CD8-positive, alpha-beta memory T cell (primary cell): ENCODE results near the gene KLF7. TPM values are rescaled to one million over a fixed set of nuclear protein-coding genes. Genes with fewer than 3 reads are reported as not detected.
A peak's percentile ranks its signal among the peaks of the same experiment; 100 is the strongest.

Experiments used
- CTCF ChIA-PET: fragments of 350-600 bp; sonication (Branson Sonifier 250); formaldehyde crosslinking; loops from one replicate; lab custom pipeline; 2021; ENCODE audit warnings: antibody characterized with exemption; lab: Charles Lee
- POLR2A ChIA-PET: fragments of 350-600 bp; sonication (Branson Sonifier 250); formaldehyde crosslinking; loops from one replicate; lab custom pipeline; 2021; ENCODE audit warnings: antibody characterized with exemption; lab: Charles Lee
- DNase-seq, 5 donors: peaks; one replicate each; pipeline versions ENCODE4 v3.0.0 to v3.0.0-alpha.2; 2020 to 2022; ENCODE audit warnings: mixed read lengths in 1 of 5
- H3K27ac ChIP-seq: one replicate; pipeline ENCODE4 v1.7.0; 2013; ENCODE audit warnings: low read depth, mild to moderate bottlenecking, low read length, moderate library complexity
- H3K27me3 ChIP-seq: 2 replicates; pipeline ENCODE4 v1.7.0; 2013; ENCODE audit warnings: low read length, mild to moderate bottlenecking; ENCODE audit not compliant: insufficient read depth, poor library complexity, severe bottlenecking
- H3K36me3 ChIP-seq: 2 replicates; pipeline ENCODE4 v1.7.0; 2013; ENCODE audit warnings: mild to moderate bottlenecking, low read length, moderate library complexity; ENCODE audit not compliant: insufficient read depth
- H3K4me1 ChIP-seq: 2 replicates; pipeline ENCODE4 v1.7.0; 2013; ENCODE audit warnings: mild to moderate bottlenecking, low read length, moderate library complexity; ENCODE audit not compliant: insufficient read depth
- H3K4me3 ChIP-seq: 2 replicates; pipeline ENCODE4 v1.7.0; 2013; ENCODE audit warnings: mild to moderate bottlenecking, low read length
- H3K9me3 ChIP-seq: 2 replicates; pipeline ENCODE4 v1.7.0; 2013; ENCODE audit warnings: mild to moderate bottlenecking, low read length
- H3K27ac Mint-ChIP-seq, 8 donors: one replicate each; pipeline ENCODE4 v1.8.0; 2020 to 2021; ENCODE audit warnings: mixed read lengths in 8 of 8, mild to moderate bottlenecking in 6 of 8, inconsistent platforms in 3 of 8, moderate library complexity in 3 of 8
- H3K27me3 Mint-ChIP-seq, 2 donors: one replicate each; pipeline ENCODE4 v1.8.0; 2020 to 2021; ENCODE audit warnings: mixed read lengths in 2 of 2, mild to moderate bottlenecking in 1 of 2, moderate library complexity in 1 of 2
- H3K36me3 Mint-ChIP-seq, 3 donors: one replicate each; pipeline ENCODE4 v1.8.0; 2020 to 2021; ENCODE audit warnings: mixed read lengths in 3 of 3, inconsistent platforms in 1 of 3, mild to moderate bottlenecking in 1 of 3
- H3K4me1 Mint-ChIP-seq, 3 donors: one replicate each; pipeline ENCODE4 v1.8.0; 2020 to 2021; ENCODE audit warnings: mixed read lengths in 3 of 3, inconsistent platforms in 1 of 3, mild to moderate bottlenecking in 1 of 3
- H3K4me3 Mint-ChIP-seq, 7 donors: one replicate each; pipeline ENCODE4 v1.8.0; 2020 to 2021; ENCODE audit warnings: mixed read lengths in 7 of 7, mild to moderate bottlenecking in 6 of 7, moderate library complexity in 4 of 7, inconsistent platforms in 2 of 7
- H3K9me3 Mint-ChIP-seq, 5 donors: one replicate each; pipeline ENCODE4 v1.8.0; 2020 to 2022; ENCODE audit warnings: mixed read lengths in 5 of 5, mild to moderate bottlenecking in 3 of 5, moderate library complexity in 2 of 5, inconsistent platforms in 1 of 5
- polyA plus RNA-seq: library from polyadenylated mRNA; unstranded; fragments of 300-500 nt; fragmentation: Illumina TruSeq; gene quantifications from one replicate; pipeline ENCODE4 v1.2.3, GENCODE V29; 2021
- total RNA-seq, 2 experiments: library from RNA; stranded (reverse); gene quantifications; one replicate each; pipeline ENCODE4 v1.2.3, GENCODE V29; 2021

The KLF7 gene
- total and polyA plus RNA-seq, 3 experiments from 2014 or later, result 6.4 to 12.1 (median 6.7) TPM

DNA sequence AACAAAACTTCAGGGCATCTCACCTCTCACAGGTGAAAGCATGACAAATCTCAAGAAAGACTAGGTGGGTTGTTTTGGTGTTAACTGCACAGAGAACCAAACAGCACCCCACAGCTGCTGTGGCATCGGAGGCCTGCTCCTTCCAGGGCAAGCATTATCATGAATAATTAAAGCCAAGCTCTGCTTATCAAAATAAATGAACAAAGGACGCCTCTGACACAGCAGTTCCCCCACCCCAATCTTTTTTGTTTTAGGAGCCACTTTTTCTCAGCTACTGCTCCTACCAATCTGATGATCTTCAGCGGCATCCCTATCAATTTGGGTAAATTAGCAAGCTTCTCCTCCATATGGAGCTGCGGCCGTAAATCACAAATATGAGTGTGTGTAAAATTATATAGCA is 58.6 kb downstream of the KLF7 start:
- CTCF ChIA-PET, result no interaction called here
- H3K4me1 Mint-ChIP-seq, result peaks cover 0 to 1% (median 0%) of the 10 kb centered on the region in 3 donors
- POLR2A ChIA-PET, result no interaction called here
- no peaks in the 10 kb centered on the region for H3K9me3 Mint-ChIP-seq
- no peaks in the 10 kb centered on the region for H3K36me3 ChIP-seq
- H3K27ac ChIP-seq, result no peak overlapping the region
- H3K27ac Mint-ChIP-seq, result no peak overlapping the region
- peaks cover 0 to 4% of the 10 kb centered on the region in 2 donors for H3K27me3 Mint-ChIP-seq
- H3K27me3 ChIP-seq, result no peaks in the 10 kb centered on the region
- H3K4me1 ChIP-seq, result no peaks in the 10 kb centered on the region
- no peak overlapping the region for H3K4me3 ChIP-seq
- no peak for DNase-seq
- no peaks in the 10 kb centered on the region for H3K9me3 ChIP-seq
- peaks cover 0 to 2% (median 0%) of the 10 kb centered on the region in 3 donors for H3K36me3 Mint-ChIP-seq
- H3K4me3 Mint-ChIP-seq, result no peak overlapping the region

- Mint-ChIP-seq H3K9me3 (no peaks in the 10 kb centered on the region), H3K4me1 (no peaks in the 10 kb centered on the region), H3K27me3 (peaks cover 0 to 4% of the 10 kb centered on the region in 2 donors), H3K36me3 (peaks cover 0 to 2% (median 1%) of the 10 kb centered on the region in 3 donors), H3K4me3 (no peak overlapping the region), H3K27ac (no peak overlapping the region)
- Histone ChIP-seq H3K4me1 (no peaks in the 10 kb centered on the region), H3K9me3 (no peaks in the 10 kb centered on the region), H3K4me3 (no peak overlapping the region), H3K36me3 (no peaks in the 10 kb centered on the region), H3K27ac (no peak overlapping the region), H3K27me3 (no peaks in the 10 kb centered on the region)
- no peak for DNase-seq
- ChIA-PET POLR2A (no interaction called here), CTCF (interaction anchor here (0.6 kb wide), 1 partner anchor 43 kb away, joined by 3 read pairs; no protein-coding TSS in a partner anchor)
Measured at GRCh38 chr2:207103132-207103531, 62.6 kb downstream of the KLF7 start.

DNA sequence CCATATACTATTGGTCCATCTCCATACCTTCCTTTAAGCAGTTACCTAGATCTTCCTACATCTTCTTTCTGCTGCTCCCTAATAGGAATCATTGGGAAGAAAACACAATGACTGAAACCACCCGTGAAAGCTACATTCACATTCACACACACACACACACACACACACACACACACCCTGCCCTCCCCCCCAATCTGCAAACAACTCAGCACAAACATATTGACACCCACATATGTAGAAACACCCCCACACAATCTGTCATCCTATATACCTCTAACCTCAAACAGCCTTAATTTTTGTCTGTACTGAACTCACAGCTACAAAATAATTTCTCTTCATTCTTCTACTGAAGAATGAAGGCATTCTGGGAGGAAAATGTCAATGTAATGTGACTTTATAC is 63.8 kb downstream of the KLF7 start:
- H3K36me3 Mint-ChIP-seq, result peaks cover 0 to 2% (median 1%) of the 10 kb centered on the region in 3 donors
- no peaks in the 10 kb centered on the region for H3K9me3 Mint-ChIP-seq
- H3K4me1 Mint-ChIP-seq, result no peaks in the 10 kb centered on the region
- no peaks in the 10 kb centered on the region for H3K4me1 ChIP-seq
- CTCF ChIA-PET, result no interaction called here
- H3K27ac Mint-ChIP-seq, result peak overlapping the region in 1 of 8 donors; percentile 47
- no peak overlapping the region for H3K4me3 Mint-ChIP-seq
- H3K36me3 ChIP-seq, result no peaks in the 10 kb centered on the region
- H3K9me3 ChIP-seq, result no peaks in the 10 kb centered on the region
- peaks cover 0 to 4% of the 10 kb centered on the region in 2 donors for H3K27me3 Mint-ChIP-seq
- H3K27ac ChIP-seq, result no peak overlapping the region
- H3K4me3 ChIP-seq, result no peak overlapping the region
- POLR2A ChIA-PET, result no interaction called here
- no peaks in the 10 kb centered on the region for H3K27me3 ChIP-seq
- DNase-seq, result no peak

DNA sequence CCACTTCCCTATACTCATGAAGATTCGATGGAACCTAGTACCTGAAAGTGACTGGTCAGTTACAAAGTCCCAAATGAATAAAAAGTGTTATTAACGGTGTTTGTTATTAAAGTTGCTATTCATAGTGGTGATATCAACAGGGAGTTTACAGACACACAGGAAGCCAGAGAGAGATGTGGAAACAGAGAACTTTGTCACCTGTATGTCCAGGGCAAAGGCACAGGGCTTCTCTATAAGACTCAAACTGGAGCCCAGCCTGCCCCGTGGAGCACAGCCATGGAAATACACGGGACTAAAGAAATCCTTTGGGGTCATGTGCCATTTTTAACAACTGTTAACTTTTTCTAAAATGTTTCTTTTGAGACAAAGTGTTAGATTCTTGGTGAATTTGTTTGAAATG is 68.5 kb downstream of the KLF7 start:
- Mint-ChIP-seq H3K36me3 (peaks cover 0 to 1% (median 0%) of the 10 kb centered on the region in 3 donors), H3K4me1 (no peaks in the 10 kb centered on the region), H3K27ac (no peak overlapping the region), H3K9me3 (no peaks in the 10 kb centered on the region), H3K4me3 (no peak overlapping the region), H3K27me3 (no peaks in the 10 kb centered on the region)
- DNase-seq, result no peak
- Histone ChIP-seq H3K4me3 (no peak overlapping the region), H3K9me3 (no peaks in the 10 kb centered on the region), H3K27ac (no peak overlapping the region), H3K36me3 (no peaks in the 10 kb centered on the region), H3K27me3 (no peaks in the 10 kb centered on the region), H3K4me1 (no peaks in the 10 kb centered on the region)
- POLR2A ChIA-PET, result no interaction called here
- CTCF ChIA-PET, result no interaction called here

- Histone ChIP-seq H3K4me1 (peaks cover 8% of the 10 kb centered on the region), H3K27me3 (no peaks in the 10 kb centered on the region), H3K27ac (no peak overlapping the region), H3K9me3 (no peaks in the 10 kb centered on the region), H3K4me3 (no peak overlapping the region), H3K36me3 (no peaks in the 10 kb centered on the region)
- Mint-ChIP-seq H3K9me3 (no peaks in the 10 kb centered on the region), H3K4me3 (no peak overlapping the region), H3K4me1 (peaks cover 0 to 5% (median 3%) of the 10 kb centered on the region in 3 donors), H3K27ac (peak overlapping the region in 1 of 8 donors; percentile 7), H3K27me3 (no peaks in the 10 kb centered on the region), H3K36me3 (no peaks in the 10 kb centered on the region)
- POLR2A ChIA-PET, result no interaction called here
- no peak for DNase-seq
- CTCF ChIA-PET, result no interaction called here
Measured at GRCh38 chr2:207095963-207096362, 69.8 kb downstream of the KLF7 start.

GRCh38 chr2:207093234-207093633 is 72.5 kb downstream of the KLF7 start:
- H3K36me3 ChIP-seq, result no peaks in the 10 kb centered on the region
- CTCF ChIA-PET, result no interaction called here
- Mint-ChIP-seq H3K27me3 (no peaks in the 10 kb centered on the region), H3K27ac (no peak overlapping the region), H3K36me3 (no peaks in the 10 kb centered on the region), H3K4me3 (no peak overlapping the region), H3K4me1 (peaks cover 2 to 5% (median 3%) of the 10 kb centered on the region in 3 donors), H3K9me3 (no peaks in the 10 kb centered on the region)
- H3K4me3 ChIP-seq, result no peak overlapping the region
- no peak overlapping the region for H3K27ac ChIP-seq
- H3K9me3 ChIP-seq, result no peaks in the 10 kb centered on the region
- H3K27me3 ChIP-seq, result no peaks in the 10 kb centered on the region
- H3K4me1 ChIP-seq, result peaks cover 31% of the 10 kb centered on the region
- POLR2A ChIA-PET, result no interaction called here
- DNase-seq, result no peak

GRCh38 chr2:207092818-207093217 is 72.9 kb downstream of the KLF7 start:
- no peaks in the 10 kb centered on the region for H3K9me3 ChIP-seq
- H3K4me1 ChIP-seq, result peaks cover 31% of the 10 kb centered on the region
- Mint-ChIP-seq H3K9me3 (no peaks in the 10 kb centered on the region), H3K27ac (no peak overlapping the region), H3K36me3 (no peaks in the 10 kb centered on the region), H3K4me3 (no peak overlapping the region), H3K4me1 (peaks cover 2 to 5% (median 3%) of the 10 kb centered on the region in 3 donors), H3K27me3 (no peaks in the 10 kb centered on the region)
- H3K27me3 ChIP-seq, result no peaks in the 10 kb centered on the region
- ChIA-PET CTCF (no interaction called here), POLR2A (no interaction called here)
- no peaks in the 10 kb centered on the region for H3K36me3 ChIP-seq
- DNase-seq, result no peak
- no peak overlapping the region for H3K27ac ChIP-seq
- H3K4me3 ChIP-seq, result no peak overlapping the region

DNA sequence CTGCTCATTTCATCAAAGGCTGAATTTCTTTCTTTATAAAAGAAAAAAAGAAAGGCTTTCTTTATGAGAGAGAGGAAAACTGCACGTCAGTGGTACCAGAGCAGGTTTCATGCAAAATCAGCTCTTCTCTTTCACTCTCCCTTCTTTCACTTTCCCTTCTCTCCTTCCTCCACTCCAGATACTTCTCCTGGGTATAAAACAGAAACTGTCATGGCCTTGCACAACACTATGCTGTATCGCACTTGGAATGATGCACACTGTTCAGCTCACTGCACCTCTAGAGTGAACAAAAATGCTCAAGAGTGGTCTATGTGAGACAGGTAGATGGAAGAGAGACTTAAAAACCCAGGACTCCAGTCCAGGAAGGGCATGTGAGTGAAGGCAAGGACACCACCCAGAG is 73.8 kb downstream of the KLF7 start:
- no peaks in the 10 kb centered on the region for H3K36me3 Mint-ChIP-seq
- Histone ChIP-seq H3K27ac (no peak overlapping the region), H3K27me3 (no peaks in the 10 kb centered on the region), H3K36me3 (no peaks in the 10 kb centered on the region), H3K9me3 (no peaks in the 10 kb centered on the region), H3K4me3 (no peak overlapping the region), H3K4me1 (peaks cover 31% of the 10 kb centered on the region)
- ChIA-PET POLR2A (no interaction called here), CTCF (no interaction called here)
- peaks cover 2 to 5% (median 3%) of the 10 kb centered on the region in 3 donors for H3K4me1 Mint-ChIP-seq
- H3K4me3 Mint-ChIP-seq, result no peak overlapping the region
- no peaks in the 10 kb centered on the region for H3K9me3 Mint-ChIP-seq
- DNase-seq, result no peak
- H3K27me3 Mint-ChIP-seq, result no peaks in the 10 kb centered on the region
- peak overlapping the region in 1 of 8 donors; percentile 20 for H3K27ac Mint-ChIP-seq
